ENCODE measurements around the gene CTIF. TPM values are rescaled to one million over a fixed set of nuclear protein-coding genes. Genes with fewer than 3 reads are reported as not detected.

Gene CTIF
- total RNA-seq, 1 donor from 2014 or later = 54.8 TPM

DNA sequence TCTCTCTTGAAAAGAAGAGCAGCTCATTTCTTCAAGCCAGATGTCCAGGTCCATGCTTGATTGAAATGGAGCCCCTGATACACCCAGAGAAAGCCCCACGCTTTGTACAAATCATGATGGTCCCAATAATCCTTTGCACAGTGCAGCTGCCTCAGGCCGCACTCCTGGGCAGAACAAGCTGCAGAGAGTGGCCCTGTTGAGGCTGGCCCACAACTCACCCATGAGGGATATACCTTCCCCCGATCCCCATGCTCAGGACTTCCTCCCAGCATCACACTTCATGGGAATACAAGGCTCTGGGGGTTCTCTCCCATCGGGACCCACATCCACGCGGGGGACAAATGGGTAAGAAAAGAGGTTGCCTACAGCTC lies 181.8 kb downstream of the CTIF start:
- Histone ChIP-seq H3K4me3 (no peak overlapping the region), H3K9me3 (no peaks in the 10 kb centered on the region), H3K4me1 (peaks cover 19% of the 10 kb centered on the region), H3K27me3 (ENCODE audit: low read depth) (no peaks in the 10 kb centered on the region), H3K27ac (no peak overlapping the region), H3K36me3 (no peaks in the 10 kb centered on the region)
- no peak for ATAC-seq
- TF ChIP-seq, protein P1, sequence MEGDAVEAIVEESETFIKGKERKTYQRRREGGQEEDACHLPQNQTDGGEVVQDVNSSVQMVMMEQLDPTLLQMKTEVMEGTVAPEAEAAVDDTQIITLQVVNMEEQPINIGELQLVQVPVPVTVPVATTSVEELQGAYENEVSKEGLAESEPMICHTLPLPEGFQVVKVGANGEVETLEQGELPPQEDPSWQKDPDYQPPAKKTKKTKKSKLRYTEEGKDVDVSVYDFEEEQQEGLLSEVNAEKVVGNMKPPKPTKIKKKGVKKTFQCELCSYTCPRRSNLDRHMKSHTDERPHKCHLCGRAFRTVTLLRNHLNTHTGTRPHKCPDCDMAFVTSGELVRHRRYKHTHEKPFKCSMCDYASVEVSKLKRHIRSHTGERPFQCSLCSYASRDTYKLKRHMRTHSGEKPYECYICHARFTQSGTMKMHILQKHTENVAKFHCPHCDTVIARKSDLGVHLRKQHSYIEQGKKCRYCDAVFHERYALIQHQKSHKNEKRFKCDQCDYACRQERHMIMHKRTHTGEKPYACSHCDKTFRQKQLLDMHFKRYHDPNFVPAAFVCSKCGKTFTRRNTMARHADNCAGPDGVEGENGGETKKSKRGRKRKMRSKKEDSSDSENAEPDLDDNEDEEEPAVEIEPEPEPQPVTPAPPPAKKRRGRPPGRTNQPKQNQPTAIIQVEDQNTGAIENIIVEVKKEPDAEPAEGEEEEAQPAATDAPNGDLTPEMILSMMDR (IDR thresholded peaks at IDR 0.05) = no peak
- intact Hi-C loops (cut with DNase I) = no loop called here
- no peak for DNase-seq

GRCh38 chr18:48721312-48721711 lies 182.5 kb downstream of the CTIF start:
- Histone ChIP-seq H3K9me3 (no peaks in the 10 kb centered on the region), H3K27me3 (ENCODE audit: low read depth) (no peaks in the 10 kb centered on the region), H3K36me3 (no peaks in the 10 kb centered on the region), H3K27ac (no peak overlapping the region), H3K4me1 (peaks cover 13% of the 10 kb centered on the region), H3K4me3 (no peak overlapping the region)
- DNase-seq = no peak
- ATAC-seq = no peak
- TF ChIP-seq, protein P1 (IDR thresholded peaks at IDR 0.05) = no peak
- intact Hi-C loops (cut with DNase I) = no loop called here

DNA sequence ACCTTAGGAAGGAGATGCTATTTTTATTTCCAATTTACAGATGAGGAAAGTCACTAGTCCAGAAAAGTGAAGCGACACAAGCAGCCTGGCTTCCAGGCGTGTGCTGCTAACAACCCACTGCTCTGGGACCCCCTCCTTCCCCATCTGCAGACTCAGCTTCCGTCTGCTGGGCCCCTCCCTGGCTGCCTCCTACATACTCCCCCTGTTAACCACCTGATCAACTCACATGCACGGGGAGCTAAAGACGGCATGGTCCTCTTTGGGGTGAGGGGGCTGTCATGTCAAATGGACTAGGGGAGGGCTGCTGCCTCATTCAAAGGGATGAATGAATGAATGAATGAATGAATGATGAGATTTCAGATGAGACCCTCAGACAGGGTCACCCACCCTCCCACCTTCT lies 184.2 kb downstream of the CTIF start:
- no peak for DNase-seq
- Histone ChIP-seq H3K27me3 (ENCODE audit: low read depth) (no peaks in the 10 kb centered on the region), H3K4me1 (peaks cover 9% of the 10 kb centered on the region), H3K27ac (no peak overlapping the region), H3K9me3 (no peaks in the 10 kb centered on the region), H3K4me3 (no peak overlapping the region), H3K36me3 (no peaks in the 10 kb centered on the region)
- TF ChIP-seq, protein P1 (IDR thresholded peaks at IDR 0.05) = no peak
- intact Hi-C loops (cut with DNase I) = no loop called here
- no peak for ATAC-seq

- intact Hi-C loops (cut with DNase I) = no loop called here
- ATAC-seq (no peak), DNase-seq (no peak)
- Histone ChIP-seq H3K27me3 (ENCODE audit: low read depth) (no peaks in the 10 kb centered on the region), H3K9me3 (no peaks in the 10 kb centered on the region), H3K27ac (no peak overlapping the region), H3K4me3 (no peak overlapping the region), H3K4me1 (peaks cover 9% of the 10 kb centered on the region), H3K36me3 (no peaks in the 10 kb centered on the region)
- TF ChIP-seq, protein P1 (IDR thresholded peaks at IDR 0.05) = no peak
These were observed 185.0 kb downstream of the CTIF start for GRCh38 chr18:48723837-48724236.

- no peak for ATAC-seq
- no peaks in the 10 kb centered on the region for H3K9me3 ChIP-seq
- DNase-seq = peak; percentile 15
- TF ChIP-seq, protein P1 (IDR thresholded peaks at IDR 0.05) = no peak
- H3K4me3 ChIP-seq = no peak overlapping the region
- H3K36me3 ChIP-seq = no peaks in the 10 kb centered on the region
- no peaks in the 10 kb centered on the region for H3K27me3 ChIP-seq (ENCODE audit: low read depth)
- peaks cover 9% of the 10 kb centered on the region for H3K4me1 ChIP-seq
- no peak overlapping the region for H3K27ac ChIP-seq
- intact Hi-C loops (cut with DNase I) = no loop called here
These were observed 185.6 kb downstream of the CTIF start for GRCh38 chr18:48724442-48724841.

GRCh38 chr18:48724939-48725338 lies 186.1 kb downstream of the CTIF start:
- no peaks in the 10 kb centered on the region for H3K9me3 ChIP-seq
- no peaks in the 10 kb centered on the region for H3K27me3 ChIP-seq (ENCODE audit: low read depth)
- no peak for ATAC-seq
- peak; percentile 30 for DNase-seq
- TF ChIP-seq, protein P1 (IDR thresholded peaks at IDR 0.05) = no peak
- intact Hi-C loops (cut with DNase I) = no loop called here
- H3K4me3 ChIP-seq = no peak overlapping the region
- H3K36me3 ChIP-seq = no peaks in the 10 kb centered on the region
- no peak overlapping the region for H3K27ac ChIP-seq
- H3K4me1 ChIP-seq = peaks cover 4% of the 10 kb centered on the region
